ENCODE results near the gene CRISPLD2.
"Not testable (repeated sequence)": the region's sequence is repeated elsewhere in the genome, so short reads cannot be mapped to it uniquely, and the experiment has no call there.

CRISPLD2 gene

DNA sequence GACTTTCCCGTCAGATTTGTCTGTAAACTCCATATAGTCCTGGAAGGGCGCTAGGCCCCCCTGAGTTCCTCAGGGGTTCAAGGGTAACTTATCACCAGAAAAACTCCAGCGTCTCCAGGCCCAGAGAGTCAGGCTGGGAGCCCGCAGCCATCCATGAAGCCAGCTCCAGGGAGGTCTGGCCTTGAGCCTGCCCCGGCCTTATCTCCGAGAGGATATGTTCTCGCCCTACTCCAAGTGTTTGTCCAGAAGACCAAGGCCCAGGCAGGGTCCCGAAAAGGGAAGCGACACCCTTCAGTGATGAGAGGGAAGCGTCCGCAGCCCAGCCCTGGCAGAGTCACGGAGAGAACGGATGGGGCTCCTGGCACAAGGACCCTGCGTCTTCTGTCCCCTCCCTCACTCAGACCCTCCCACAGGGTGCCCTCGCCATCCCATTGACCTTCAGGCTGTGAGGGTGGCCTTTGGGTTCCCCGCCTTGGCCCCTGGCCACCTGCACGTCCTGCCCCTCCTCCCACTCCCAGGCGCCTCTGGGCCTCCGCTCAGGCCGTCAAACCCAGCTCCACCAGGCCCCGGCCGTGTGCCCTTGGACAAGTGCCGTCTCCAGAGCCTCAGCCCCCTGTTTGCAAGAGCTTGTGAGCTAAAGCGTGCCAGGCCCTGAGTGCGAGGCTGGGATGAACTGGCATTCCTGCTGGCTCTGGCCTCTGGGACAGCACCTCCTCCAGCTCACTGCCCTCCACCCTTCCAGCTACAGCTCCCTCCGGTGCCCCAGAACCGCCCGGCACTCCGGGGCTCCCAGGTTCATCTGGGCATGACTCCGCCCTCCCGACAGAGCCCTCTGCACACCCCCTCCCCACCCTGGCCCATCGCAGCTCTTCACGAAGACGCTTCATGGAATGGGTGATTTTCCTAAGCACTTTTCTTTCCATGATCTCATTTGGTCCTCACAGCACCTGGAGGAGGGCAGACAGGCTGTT is 108.1 kb downstream of the CRISPLD2 start:
- DNase-seq (ENCODE audit: low read depth in 2 of 3, low spot score in 1 of 3): no peak

DNA sequence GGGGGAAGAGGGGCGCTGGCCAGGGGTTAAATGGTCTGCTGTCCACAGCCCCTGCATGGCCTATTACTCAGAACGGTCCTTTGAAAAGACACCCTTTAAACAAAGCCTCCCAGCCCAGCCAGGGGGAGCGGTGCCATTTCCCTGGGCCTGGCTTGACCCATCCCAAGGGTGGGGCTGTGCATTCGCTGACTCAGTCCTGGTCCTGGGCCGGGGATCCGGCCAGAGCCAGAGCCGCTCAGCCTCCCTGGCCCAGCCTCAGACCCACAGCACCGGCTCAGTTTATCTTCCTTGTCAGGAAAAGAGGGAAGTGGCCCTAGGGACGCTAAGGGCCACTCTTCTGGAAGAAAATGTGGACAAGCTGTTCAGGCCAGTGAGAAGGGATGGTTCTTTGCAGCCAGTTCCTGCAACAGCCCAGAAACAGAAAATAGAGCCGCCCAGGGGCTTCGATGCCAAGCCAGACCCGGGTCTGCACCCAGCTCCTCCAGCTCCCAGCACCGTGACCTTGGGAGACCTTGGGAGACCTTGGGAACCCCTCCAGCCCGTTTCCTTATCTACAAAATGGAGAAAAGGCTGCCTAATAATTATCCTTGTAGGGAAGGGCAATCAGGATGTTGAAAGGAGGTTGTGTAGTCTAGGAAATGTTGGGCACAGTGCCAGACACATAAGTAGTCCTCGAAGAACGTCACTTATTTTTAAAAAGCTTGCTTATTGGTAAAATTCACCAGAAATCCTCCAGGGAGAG is 109.1 kb downstream of the CRISPLD2 start:
- DNase-seq (ENCODE audit: low read depth in 2 of 3, low spot score in 1 of 3): no peak

DNA sequence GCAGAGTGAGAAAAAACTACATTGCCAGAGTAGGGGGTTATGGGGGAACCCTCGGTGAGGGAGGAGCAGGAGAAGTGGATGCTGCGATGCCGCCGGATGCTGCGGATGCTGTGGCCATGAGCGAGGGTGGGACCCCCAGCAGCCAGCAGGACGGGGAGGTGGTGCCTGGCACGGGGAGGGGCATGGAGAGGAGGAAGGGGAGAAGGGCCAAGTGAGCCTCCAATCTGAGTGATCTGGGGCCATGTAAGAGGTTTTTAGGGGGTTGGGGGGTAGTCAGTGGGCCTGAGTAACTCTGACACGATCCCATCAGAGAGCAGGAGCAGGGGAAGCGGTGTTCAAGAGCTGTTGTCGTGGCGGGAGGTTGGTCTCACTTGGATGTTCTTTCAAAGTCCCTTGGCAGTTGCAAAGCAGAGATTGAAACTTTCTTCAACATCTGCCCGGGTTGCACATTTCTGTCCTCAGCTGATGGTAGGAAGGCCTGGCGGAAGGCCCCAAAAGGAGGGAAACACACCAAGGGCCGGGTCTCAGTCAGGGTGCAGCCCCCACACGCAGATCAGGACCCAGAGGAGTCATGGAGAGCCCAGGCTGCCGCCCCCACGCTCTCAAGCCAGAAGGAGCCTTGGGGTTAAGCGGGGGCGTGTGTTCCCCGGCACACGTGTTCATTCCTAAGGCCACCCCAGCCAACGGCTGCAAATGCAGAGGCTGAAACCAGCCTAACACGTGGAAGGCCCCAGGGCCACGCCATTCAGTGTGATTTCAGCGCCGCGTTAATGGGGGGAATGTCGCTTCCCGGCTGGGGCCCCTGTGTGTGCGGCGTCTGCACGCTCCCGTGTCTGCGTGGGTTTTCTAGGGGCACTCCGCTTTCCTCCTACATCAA is 109.9 kb downstream of the CRISPLD2 start:
- no peak for DNase-seq (ENCODE audit: low read depth in 2 of 3, low spot score in 1 of 3)

DNA sequence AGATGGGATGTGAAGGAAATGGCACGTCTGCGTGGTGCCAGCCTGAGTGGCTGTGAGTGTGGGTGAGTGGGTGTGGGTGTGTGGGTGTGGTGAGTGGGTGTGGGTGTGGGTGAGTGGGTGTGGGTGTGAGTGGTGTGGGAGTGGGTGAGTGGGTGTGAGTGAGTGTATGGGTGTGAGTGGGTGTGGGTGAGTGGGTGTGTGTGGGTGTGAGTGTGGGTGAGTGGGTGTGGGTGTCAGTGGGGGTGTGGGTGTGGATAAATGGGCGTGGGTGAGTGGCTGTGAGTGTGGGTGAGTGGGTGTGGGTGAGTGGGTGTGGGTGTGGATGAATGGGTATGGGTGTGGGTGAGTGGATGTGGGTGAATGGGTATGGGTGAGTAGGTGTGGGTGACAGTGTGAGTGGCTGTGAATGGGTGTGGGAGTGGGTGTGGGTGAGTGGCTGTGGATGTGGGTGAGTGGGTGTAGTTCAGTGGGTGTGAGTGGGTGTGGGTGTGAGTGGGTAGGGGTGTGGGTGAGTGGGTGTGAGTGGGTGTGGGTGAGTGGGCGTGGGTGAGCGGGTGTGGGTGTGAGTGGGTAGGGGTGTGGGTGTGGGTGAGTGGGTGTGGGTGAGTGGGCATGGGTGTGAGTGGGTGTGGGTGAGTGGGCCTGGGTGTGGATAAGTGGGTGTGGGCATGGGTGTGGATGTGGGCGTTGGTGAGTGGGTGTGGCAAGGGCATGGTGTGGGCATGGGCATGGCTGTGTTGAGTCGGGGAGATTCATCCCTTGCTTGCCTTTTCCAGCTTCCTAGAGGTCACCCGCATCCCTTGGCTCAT is 110.7 kb downstream of the CRISPLD2 start:
- DNase-seq (ENCODE audit: low read depth in 2 of 3, low spot score in 1 of 3): no peak

DNA sequence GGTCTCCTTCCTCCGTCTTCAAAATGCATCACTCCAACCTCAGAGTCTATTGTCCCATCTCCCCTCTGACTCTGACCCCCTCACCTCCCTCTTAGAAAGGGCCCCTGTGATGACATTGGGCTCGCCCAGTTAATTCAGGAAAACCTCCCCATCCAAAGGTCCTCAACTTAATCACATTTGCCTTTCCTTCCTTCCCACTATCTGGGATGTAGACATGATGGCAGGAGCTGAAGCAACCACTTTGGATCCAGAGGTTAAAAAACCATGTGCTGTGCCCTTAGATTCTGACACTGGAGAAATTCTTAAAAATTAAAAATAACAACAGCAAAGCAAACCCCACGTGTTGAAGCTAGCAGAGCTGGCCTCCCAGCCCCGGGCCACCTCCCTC is 111.3 kb downstream of the CRISPLD2 start:
- DNase-seq (ENCODE audit: low read depth in 2 of 3, low spot score in 1 of 3): no peak

DNA sequence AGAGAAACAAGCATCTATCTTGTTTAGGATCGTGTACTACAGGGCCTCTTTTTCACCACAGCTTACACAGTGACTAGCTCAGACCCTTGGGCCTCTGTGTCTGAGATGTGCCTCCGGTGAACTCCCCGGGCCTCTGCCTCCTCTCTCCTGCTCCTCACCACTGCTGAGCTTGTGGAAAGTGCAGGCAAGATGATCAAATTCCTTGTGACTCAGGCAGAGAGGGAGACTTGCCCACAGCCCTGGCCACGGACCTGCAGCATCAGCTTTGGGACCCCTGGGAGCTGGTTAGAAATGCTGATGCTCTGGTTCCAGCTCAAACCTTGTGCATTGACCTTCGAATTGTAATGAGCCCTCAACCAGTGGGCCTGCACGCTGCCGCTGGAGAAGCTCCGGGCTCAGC is 111.7 kb downstream of the CRISPLD2 start:
- DNase-seq (ENCODE audit: low read depth in 2 of 3, low spot score in 1 of 3): no peak

DNA sequence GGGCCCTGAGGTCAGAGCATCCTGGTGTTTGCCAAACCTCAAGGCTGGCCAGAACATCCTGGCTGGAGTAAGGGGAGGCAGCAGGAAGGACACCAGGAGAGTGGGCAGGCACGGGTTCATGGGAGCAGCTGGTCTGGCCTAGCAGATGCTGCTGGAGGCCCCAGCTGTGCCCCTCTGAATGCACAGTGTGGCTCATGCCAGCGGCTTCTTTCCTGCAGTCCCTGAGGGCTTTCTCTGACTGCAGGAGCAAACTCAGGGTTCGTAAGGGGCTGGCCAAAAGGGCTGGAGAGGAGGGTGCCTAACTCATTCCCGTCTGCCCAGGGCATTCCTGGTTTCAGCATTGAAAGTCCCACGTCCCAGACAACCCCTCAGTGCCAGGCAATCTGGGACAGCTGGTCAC is 112.9 kb downstream of the CRISPLD2 start:
- DNase-seq (ENCODE audit: low read depth in 2 of 3, low spot score in 1 of 3): no peak

DNA sequence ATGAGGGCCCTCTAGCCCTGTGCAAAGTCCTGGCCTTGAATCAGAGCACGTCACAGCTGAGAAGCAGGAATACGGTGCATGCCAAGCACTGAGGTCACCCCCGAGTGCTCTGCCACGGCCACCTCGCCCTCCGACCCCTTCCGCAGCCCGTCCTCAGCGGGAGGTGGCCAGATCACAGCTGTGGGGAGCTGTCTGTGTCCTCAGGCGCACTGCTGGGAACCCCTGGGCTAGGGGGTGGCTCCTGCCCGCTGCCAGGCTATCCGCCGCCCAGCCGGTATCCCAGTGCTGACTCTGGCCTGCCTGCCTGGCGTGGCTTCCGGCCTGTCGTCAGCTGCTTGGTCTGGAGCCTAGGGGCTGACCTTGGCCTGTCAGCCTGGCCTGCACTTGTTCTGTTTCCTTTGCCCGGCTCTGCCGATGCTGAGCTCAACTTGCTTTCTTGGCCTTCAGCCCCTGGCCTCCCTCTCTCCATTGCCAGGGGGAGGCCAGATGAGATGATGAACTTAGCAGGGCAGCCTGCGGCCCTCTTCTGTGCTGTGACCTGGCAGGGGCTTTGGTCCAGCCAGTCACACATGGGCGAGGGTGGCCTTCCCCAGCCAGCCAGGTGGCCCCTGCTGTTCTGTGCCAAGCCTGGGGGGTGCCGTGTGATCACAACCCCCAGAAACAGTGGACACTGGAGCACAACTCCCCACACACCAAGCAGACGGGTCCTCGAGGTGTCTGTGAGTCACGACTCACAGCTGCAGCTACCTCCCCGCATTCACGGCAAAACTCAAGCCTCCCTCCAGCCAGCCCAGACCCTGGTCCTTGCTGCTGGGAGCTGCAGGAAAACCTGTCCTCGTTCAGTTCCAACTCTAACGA is 114.2 kb downstream of the CRISPLD2 start:
- no peak for DNase-seq (ENCODE audit: low read depth in 2 of 3, low spot score in 1 of 3)

DNA sequence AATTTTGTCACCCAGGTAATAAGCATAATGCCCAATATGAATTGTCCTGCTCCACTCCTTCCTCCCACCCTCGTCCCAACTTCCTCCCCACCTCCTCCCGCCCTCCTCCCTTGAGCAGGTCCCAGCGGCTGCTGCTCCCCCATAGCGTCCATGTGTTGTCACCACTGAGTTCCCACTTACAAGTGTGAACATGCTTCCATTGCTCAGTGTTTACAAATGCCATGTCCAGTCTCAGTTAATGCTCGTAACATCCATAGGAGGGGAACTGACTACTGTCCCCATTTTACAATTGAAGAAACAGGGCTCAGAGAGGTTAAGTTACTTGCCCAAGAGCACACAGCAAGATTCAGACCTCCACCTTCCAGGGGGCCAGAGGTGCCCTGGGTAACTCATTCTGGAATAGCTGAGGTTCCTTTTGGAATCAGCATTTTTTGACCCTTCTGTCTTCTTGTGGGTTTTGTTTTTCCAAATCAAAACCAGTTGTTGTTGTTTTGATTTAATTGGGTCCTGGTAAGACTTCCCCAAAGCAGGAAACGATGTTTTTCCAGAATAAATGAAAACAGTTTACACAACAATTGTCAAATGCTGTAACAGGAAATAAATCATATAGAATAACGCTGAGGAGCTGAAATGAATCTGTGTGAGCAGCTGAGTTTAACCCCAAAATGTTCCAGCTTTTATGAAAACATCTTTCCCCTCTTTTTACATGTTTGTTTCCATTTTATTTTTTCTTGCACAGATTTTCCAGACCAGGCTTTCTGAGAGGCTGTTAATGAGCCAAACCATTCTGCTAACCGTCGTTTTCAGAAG is 117.6 kb downstream of the CRISPLD2 start:
- no peak for DNase-seq (ENCODE audit: low read depth in 2 of 3, low spot score in 1 of 3)

DNA sequence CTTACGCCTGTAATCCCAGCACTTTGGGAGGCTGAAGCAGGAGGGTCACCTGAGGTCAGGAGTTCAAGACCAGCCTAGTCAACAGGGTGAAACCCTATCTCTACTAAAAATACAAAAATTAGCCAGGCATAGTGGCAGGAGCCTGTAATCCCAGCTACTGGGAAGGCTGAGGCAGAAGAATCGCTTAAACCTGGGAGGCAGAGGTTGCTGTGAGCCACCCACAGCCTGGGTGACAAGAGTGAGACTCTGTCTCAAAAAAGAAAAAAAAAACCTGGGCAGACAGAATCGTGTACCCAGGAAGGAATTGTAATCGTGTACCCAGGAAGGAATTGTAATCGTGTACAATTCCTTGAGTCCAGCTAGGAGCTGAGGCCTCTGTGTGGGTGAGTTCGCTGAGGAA is 118.8 kb downstream of the CRISPLD2 start:
- not testable (repeated sequence) for DNase-seq (ENCODE audit: low read depth in 2 of 3, low spot score in 1 of 3)

DNA sequence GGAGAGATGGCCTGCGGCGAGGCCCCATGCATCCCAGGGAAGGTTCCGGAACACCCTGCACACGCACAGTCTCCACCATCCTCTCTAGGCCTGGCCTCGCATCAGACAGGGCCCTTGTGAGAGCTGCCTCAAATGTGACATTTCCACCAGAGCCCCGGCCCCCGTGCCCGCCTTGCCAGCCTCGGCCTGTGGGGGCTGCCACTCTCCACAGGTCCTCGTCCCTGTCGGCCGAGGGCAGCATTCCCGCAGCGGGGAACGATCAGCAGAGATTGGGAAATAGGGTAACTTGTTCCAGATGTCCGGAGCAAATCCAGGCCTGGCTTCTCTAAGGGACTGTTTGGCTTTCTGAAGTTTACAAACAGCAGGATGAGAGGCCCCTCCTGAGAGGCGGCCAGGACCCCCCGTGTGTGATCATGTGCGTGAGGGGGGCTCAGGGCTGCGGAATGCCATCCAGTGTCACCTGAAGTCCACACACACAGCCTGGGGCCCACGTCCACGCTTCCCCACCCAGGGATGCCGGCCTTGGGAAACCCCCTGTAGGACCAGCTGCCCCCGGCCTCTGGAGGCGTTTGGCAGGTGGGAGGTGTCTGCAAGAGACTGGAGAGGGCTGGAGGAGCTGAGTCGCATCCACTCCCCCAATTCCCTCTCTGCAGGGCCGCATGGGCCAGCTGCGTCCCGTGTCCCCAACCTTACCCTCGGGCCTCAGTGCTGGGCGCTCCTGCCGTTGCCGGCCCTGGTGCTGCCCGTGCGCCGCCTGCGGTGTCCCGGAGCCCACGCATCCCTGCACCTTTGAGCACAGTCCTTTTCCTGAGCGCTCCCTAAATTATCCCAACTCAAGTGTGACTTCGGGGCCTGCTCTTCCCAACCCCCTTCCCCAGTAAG is 121.1 kb downstream of the CRISPLD2 start:
- DNase-seq (ENCODE audit: low read depth in 2 of 3, low spot score in 1 of 3): no peak

DNA sequence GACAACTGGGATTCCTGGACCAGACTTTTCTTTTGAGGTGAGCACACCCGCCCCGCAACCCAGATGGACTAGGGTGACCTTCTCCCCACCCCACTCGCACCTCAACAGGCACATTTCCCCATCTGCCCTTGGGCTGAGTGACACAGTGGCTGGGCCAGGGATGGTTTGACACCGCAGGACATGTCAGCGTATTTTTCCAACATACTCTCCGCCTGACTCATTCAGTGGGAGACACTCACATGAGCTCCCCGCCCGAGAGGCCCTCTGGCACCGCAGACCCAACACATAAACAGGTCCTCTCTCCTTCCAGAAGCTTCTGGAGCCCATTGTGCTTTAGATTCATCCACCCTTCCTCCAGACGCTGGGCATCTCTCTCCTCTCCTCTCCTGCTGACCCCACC is 122.1 kb downstream of the CRISPLD2 start:
- DNase-seq (ENCODE audit: low read depth in 2 of 3, low spot score in 1 of 3): no peak

DNA sequence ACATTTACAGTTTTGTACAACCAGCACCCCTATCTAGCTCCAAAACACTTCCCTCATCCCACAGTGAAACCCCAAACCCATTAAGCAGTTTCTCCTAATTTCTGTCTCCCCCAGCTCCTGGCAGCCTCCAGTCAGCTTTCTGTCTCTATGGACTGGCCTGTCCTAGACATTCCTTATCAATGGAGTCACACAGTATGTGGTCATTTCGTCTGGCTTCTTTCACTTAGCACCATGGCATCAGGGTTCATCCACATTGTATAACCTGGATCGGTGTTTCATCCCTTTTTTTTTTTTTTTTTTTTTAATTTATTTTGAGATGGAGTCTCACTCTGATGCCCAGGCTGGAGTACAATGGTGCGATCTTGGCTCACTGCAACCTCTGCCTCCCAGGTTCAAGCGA is 123.0 kb downstream of the CRISPLD2 start:
- DNase-seq (ENCODE audit: low read depth in 2 of 3, low spot score in 1 of 3): no peak

DNA sequence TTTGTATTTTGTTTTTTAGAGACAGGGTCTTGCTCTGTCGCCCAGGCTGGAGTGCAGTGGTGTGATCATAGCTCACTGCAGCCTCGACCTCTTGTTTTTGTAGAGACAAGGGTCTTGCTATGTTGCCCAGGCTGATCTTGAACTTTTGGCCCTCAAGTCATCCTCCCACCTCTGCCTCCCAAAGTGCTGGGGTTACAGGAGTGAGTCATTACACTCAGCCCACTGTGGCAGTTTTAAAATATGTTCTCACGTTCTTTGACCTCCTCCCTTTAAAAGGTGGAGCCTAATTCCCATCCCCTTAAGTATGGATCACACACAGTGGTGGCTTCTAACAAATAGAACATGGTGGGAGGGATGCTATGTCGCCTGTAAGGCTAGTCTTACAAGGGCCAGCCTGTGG is 123.8 kb downstream of the CRISPLD2 start:
- no peak for DNase-seq (ENCODE audit: low read depth in 2 of 3, low spot score in 1 of 3)

DNA sequence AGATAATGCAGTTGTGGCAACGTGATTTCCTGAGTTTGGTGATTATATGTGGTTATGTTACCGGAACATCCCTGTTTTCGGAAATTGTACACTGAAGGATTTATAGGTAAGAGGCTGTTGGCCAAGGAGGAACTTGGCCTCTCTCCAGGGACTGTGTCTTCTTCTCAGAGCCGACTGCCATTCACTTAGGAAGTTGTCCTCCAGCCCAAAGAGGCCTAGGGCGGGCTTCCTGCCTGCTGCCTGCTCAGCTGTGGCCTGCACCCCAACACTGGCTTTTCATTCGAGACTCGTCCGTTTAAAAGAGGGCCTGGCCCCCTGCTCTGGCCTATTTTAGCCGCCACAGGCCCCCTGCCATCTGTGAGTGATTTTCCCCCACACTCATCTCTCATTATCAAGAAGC is 127.2 kb downstream of the CRISPLD2 start:
- no peak for DNase-seq (ENCODE audit: low read depth in 2 of 3, low spot score in 1 of 3)

DNA sequence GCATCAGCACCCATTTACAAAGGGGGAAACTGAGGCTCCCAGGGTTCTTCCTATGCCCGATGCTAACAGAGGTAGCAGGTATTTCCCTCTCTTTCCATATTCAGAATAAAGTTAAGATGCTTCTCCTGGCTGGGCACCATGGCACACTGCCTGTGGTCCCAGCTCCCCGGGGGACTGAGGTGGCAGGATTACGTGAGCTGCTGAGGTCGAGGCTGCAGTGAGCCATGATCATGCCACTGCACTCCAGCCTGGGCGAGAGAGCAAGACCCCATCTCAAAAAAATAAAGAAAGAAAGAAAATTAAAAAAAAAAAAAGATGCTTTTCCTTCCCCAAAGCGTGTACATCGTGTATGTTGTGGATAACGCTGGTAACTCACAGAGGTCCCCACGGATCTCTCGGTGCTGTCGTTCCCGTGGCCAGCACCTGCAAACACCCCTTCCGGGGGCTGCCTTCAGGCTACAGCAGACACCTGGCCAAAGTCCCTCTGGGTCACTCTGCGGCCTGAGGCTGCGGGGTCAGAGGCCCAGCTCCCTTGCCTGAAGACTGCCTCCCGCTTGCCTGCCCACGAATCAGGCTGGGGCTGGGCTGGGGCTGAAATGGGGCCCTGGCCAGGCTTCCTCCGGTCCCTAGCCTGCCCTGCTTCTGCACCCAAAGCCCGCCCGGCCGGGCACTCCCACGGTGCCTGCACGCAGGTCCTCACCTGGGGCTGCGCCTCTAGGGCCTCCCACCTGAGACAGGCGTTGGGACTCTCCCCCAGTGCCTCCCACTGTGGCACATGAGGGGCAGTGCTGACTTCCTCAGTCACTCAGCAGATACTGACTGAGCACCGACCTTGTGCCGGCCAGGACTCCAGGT is 128.4 kb downstream of the CRISPLD2 start:
- DNase-seq (ENCODE audit: low read depth in 2 of 3, low spot score in 1 of 3): no peak

All from stimulated activated CD4-positive, alpha-beta T cell treated with anti-CD3 and anti-CD28 coated beads, Interleukin-12 subunit alpha, Interleukin-12 subunit beta, amount 100 ng/mL, for 48 hours (primary cell).